Skin epidermis (tissue), 12 donors: ENCODE results near the gene NEIL1.

Experiments
- H3K27ac ChIP-seq, 21 experiments: fragments of 200-600 bp; sonication (generic) in 11 of 21; one replicate each; pipeline ENCODE4 v1.5.0; 2020; ENCODE audit warnings: mild to moderate bottlenecking in 3 of 21, inconsistent platforms in 2 of 21, moderate library complexity in 2 of 21
- H3K4me3 ChIP-seq, 7 experiments: fragments of 200-600 bp; sonication (generic) in 2 of 7; one replicate each; pipeline ENCODE4 v1.5.0; 2020; ENCODE audit warnings: inconsistent platforms in 2 of 7, mild to moderate bottlenecking in 2 of 7, moderate library complexity in 1 of 7

The NEIL1 gene

DNA sequence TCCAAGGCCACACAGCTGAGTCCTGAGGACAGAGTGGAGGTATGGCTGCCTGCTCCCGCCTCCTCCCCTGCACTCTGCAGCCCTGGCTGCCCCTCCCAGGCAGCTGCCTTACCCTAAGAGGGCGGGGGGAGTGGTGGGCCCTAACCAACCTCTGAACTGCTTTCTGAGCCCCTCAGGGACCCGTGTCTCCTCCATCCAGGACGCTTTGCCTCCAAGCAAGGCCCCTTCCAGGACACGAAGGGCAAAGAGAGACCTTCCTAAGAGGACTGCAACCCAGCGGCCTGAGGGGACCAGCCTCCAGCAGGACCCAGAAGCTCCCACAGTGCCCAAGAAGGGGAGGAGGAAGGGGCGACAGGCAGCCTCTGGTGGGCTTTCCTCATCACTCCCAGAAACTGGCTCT is 7.6 kb downstream of the NEIL1 start:
- Histone ChIP-seq H3K27ac (no peak overlapping the region), H3K4me3 (no peak overlapping the region)

DNA sequence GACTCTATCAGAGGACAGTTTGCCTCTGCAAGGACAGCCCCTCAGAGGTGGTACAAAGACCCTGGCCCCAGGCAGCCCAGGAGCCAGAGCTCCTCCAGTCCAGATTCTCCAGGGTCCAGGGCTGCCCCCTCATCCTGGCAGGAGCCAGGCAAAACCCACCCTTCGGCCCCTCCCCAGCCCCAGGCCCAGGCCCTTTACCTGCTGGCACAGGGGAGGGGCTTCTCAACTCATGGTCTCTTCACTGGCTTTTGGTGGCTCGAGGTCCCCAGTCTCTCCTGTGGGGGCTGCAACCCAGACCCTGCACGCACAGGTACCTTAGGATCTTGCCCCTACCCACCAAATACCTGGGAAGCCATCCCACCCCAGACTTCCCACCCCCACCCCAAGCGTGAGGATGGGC is 8.5 kb downstream of the NEIL1 start:
- Histone ChIP-seq H3K4me3 (no peak overlapping the region), H3K27ac (no peak overlapping the region)

DNA sequence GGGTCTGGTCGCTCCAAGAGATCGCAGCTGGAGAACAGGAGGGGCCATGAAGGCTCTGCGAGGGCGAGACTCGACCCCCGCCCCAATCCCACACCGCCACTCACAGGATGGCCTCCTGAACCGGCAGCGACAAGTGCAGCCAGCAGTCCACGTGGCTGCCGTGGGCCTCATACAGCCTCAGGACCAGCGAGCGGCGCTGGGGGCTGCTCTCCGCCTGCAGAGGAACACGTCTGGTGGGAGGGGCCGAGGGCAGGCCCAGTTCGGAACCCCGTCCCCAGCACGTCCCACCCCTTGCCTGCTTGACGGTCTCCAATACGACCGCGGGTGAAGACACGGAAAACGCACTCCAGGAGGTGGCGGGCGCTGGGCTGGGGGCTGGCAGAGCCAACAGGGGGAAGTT is 9.2 kb downstream of the NEIL1 start:
- Histone ChIP-seq H3K27ac (no peak overlapping the region), H3K4me3 (no peak overlapping the region)

DNA sequence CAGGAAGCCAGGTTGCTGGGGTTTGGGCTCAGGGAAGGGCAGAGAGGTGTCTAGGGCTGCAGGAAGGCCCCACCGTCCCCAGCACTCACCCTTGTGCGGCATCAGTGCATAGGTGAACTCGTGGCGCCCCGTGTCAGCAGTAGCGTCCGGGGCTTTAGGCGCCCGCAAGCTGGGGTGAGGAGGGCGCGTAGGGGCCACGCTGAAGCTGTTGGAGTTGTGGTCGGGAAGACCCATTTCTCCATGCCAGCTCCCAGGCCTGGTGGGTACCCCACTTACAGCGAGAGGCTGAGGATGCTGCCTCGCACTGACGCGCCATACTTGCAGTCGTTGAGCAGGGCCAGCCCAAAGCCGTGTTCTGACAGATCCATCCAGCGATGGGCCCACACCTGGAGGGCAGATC is 9.7 kb downstream of the NEIL1 start:
- H3K27ac ChIP-seq: no peak overlapping the region
- no peak overlapping the region for H3K4me3 ChIP-seq

DNA sequence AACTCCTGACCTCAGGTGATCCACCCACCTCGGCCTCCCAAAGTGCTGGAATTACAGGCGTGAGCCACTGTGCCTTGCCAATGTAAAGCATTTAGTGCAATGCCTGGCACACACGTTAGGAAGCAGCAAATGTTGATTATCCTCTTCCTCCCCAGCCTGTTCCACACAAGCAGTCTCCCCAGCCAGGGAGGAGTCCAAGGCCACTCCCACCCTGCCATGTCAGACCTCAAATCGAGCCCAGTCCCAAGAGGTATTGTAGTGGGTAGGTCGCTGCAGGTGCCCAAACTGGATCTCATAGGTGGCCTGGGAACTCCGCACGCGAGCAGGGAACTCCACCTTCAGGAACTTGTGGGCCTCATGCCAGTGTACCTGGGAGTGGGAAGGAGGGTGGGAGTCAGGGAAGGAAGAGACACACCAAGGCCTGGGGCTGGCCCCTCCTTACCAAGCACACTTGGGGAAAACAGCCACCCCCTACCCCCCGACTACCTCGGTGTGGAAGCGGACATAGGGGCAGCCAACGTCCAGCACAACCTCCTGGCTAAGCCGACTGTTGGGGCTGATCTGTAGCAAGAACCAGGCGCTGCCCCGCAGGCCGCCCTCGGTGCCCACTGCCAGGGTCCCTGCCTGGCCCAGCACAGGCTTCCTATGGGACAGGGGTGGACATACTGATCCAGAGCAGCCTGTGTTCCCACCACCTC is 11.3 kb downstream of the NEIL1 start:
- Histone ChIP-seq H3K4me3 (no peak overlapping the region), H3K27ac (no peak overlapping the region)

DNA sequence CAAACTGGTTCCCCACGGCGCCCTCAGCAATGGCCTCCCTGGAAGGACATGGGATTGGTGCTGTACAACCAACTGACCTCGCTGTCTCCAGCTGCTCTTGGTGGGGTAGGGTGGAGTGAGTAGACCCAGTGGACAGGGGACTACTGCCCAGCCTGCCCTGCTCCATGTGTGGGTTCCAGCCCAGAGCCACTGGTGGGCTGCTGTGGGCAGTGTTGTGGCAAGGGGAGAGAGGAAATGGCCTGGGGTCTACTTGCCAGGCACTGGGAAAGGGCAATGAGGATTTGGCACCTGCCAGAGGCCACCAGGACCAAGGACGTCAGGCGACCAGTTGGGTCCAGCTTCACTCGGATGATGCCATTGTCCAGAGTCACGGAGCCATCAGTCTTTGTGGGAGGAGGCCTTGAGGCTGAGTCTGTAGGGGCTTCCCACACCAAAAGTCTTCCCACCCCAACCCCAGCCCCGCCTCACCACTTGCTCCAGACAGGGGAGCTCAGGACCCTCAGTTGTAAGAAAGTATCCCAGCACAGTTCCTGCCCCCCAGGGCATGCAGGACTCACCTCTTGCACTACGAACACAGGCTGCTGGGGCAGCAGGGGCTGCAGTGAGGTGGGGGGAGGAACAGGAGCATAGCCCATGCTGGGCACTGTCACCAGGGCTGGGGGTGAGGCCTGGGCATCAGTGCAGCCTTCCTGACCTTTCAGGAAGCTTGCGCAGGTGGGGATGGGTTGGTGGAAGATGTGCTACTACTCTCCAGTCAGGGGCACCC is 12.1 kb downstream of the NEIL1 start:
- Histone ChIP-seq H3K4me3 (no peak overlapping the region), H3K27ac (no peak overlapping the region)

DNA sequence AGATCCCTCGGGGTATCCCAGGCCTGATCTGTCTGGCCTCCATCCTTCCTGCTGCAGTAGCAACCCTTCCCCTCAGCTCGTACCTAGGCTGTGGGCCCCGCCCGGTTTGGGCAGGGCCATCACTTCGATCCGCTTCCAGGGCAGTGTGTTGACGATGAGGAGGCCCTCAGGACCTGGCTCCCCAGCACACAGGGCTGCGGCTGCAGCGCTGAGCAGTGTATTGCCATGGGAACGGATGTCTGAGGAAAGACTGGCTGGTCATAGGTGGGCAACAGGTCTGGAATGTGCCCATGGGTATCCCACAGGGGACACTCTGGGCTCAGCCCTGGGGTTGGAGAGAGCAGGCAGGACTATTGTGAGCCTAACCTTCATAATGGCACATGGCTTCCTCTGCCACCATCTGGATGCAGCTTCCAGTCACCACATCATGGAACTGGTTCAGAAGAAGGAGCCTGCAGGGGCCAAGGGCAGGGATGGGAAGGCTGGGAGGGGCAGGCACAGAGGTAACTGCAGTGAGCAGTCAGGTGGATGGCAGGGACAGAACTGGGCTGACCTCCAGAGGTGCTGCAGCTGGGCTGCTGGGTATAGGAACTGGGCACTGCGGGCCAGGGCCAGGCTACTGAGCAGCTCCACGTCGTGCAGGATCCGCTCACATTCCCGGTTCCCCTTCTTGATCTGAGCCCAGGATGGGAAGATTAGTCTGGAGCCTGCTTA is 12.9 kb downstream of the NEIL1 start:
- Histone ChIP-seq H3K4me3 (no peak overlapping the region), H3K27ac (no peak overlapping the region)

DNA sequence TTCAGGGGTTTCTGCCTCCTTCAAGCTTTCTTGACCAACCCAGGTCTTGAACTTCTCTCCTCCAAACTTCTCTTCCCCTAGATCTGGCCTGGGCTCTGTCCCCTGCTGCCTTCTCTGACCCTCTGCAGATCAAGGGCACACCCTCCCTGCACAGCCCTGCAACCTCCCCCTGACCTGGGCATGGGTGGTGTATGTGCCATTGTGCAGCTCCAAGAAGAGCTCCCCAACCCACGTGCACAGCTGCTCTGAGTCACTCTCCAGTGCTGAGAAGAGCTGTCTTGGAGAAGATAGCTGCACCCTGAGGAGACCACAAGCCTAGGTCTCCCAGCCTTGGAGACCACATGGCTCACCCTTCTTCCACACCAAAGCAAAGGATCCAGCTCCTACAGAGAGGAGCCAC is 13.6 kb downstream of the NEIL1 start:
- H3K4me3 ChIP-seq: no peak overlapping the region
- H3K27ac ChIP-seq: no peak overlapping the region

DNA sequence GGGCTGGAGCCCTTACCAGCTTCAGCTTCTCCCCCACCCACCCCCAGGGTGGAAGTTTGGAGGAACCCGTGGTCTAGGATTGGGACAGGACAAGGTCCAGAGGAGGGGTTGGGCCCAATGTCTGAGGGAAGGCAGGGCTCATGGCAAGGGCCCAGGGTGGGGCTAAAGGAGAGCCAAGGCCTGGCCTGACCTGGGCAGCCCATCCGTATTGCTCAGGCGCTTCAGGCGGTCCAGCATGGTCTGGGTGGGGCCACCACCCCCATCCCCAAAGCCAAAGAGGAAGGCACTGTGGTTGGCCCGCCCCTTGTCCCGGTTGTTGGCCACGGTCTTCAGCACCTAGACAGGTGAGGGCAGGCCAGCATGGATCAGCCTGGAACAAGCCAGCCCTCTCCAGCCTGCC is 14.0 kb downstream of the NEIL1 start:
- Histone ChIP-seq H3K27ac (no peak overlapping the region), H3K4me3 (no peak overlapping the region)

DNA sequence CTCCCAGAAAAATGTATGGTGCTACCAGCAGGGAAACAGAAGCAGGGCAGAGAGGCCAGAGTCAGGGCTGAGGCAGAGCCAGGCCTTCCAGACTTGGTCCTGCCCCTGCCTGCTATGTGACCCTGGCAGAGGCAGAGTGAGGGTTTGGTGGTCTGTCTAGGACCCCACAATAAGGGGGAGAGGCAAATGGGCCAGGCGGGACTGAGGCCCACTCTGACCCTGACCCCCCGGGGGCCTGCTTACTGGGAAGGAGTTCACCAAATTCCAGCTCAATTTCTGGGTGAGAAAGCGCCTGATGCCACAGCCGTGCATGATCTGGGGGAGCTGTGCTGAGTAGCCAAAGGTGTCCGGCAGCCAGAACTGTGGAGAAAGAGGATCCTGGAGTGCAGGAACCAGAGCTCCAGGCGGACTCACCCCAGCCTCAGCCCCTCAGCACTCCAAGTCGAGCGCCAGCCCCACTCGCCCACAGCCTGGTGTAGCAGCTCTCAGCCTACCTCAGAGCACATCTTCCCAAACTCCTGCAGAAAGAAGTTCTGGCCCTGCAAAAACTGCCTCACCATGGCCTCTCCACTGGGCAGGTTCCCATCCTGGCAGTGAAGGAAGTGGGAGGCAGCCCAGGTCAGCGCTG is 14.6 kb downstream of the NEIL1 start:
- Histone ChIP-seq H3K4me3 (no peak overlapping the region), H3K27ac (no peak overlapping the region)

DNA sequence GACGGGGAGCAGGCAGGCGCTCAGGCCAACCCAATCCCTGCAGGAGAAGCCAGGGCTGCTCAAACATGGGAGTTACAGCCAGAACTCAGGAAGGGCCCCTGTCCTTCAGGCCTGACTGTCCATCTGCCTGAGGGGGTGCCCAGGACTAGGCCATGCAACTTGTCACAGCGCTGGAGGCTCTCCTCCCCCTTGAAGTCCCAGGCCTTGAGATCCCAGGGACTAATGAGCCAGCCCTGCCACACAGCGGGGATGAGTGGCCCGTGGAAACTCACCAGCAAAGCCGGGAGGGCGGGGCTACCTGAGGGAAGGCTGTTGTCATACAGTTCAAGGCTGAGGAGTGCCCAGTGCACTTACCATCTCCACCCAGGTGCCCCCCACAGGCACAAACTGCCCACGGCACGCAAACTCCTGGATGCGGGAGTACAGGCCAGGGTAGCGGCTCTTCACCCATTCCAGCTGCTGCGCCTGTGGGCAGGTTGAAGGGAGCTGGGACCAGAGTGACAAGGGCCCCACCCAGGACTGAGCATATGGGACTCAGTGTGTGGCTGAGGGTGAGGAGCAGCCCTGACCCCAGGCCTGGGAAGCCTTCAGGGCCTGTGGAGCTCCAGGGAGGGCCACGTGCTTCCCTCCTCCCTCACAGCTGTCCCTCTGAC is 15.3 kb downstream of the NEIL1 start:
- Histone ChIP-seq H3K27ac (no peak overlapping the region), H3K4me3 (no peak overlapping the region)

DNA sequence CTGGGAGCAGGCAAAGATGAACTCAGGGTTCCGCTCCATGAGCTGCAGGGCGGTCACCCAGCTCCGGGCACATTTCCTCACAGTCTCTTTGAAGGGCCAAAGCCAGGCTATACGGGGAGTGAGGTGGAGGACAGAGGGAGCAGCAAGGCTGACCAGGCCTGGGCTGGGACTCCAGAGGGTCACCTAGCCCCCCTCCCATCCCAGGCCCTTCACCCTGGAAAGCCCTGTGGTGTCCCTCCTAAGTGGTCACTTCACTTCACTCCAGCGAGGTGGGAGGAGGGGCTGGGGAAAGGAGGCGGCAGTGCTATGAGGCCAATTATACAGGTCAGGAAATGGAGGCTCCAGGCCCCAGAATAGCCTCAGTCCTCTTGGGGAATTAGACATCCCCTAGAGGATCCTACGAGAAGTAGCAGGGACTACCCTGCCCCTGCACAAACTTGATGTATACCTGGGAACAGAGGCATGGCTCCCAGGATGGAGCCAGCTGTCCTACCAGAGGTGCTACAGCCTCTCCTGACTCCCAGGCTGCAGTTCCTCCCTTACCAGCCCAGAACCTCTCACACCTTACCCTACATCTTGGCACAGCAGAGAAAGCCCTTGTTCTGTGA is 15.9 kb downstream of the NEIL1 start:
- no peak overlapping the region for H3K27ac ChIP-seq
- no peak overlapping the region for H3K4me3 ChIP-seq

DNA sequence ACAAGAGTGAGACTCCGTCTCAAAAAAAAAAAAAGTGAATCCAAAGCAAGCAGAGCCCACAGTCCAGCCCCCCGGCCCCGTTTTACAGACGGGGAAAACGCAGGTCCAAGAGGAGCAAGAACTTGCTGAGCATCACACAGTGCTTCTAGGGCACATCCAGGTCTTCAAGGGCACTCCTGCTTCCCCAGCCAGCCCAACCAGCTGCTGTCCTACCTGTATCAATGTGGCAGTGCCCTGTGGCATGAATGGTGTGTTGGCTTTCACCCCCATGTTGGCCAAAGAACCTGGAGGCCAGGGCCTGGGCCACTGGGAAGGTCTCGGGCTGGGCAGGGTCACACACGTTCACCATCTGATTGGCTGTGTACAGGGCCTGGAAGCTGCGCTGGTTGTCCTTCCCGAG is 16.9 kb downstream of the NEIL1 start:
- Histone ChIP-seq H3K4me3 (no peak overlapping the region), H3K27ac (no peak overlapping the region)

DNA sequence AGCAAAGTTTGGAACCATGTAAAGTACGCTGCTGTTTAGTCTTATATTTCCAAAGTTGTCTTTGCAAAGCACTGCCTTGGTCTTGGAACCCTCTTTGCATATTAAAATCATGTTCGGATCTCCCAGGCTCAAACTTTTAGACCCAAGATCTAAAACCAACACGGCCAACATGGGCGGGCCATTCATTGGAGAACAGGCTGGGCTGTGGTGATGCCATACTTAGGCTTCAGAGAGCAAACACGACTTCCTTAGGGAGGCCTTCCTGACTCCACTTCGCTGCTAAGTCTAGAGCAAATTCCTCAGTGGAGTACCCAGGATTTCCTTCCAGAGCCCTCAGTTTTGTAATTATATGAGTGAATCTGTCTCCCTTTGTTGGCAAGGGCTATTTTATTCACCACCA is 18.0 kb downstream of the NEIL1 start:
- H3K4me3 ChIP-seq: no peak overlapping the region
- no peak overlapping the region for H3K27ac ChIP-seq

DNA sequence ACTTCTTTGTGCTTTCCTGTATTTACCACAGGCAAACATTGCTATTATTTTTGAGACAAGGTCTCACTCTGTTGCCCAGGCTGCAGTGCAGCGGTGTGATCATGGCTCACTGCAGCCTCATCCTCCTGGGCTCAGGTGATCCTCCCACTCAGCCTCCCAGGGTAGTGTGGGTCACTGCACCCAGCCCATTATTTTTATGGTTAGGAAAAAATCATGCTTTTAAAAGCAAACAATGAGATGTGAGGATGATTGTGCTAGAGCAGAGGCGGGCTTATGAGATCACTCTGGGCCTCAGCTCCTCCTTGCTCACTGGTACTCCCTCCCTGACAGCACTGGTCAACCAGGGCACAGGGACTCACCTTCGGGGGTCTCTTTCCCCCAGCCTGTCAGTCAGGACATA is 19.3 kb downstream of the NEIL1 start:
- H3K27ac ChIP-seq: no peak overlapping the region
- H3K4me3 ChIP-seq: no peak overlapping the region

DNA sequence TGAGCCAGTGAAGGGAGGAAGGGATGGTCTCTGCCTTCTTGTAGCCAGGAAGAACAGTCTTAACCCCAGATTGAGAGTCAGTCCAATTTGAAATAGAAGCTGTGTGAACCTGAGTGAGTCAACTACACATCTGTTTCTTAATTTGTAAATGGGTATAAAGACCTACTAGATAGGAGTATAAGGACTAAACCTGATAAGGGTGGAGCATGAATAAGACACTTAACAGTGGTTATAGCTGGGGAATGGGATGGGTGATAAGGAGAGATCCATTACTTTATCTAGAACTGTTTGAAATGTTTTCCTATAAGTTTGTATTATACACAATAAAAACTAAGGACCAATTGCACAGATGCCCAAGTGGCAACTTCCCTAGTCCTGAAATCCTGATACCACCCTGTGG is 20.2 kb downstream of the NEIL1 start:
- Histone ChIP-seq H3K4me3 (no peak overlapping the region), H3K27ac (peak overlapping the region in 9 of 21 experiments; percentile 94 to 100 (median 99))

DNA sequence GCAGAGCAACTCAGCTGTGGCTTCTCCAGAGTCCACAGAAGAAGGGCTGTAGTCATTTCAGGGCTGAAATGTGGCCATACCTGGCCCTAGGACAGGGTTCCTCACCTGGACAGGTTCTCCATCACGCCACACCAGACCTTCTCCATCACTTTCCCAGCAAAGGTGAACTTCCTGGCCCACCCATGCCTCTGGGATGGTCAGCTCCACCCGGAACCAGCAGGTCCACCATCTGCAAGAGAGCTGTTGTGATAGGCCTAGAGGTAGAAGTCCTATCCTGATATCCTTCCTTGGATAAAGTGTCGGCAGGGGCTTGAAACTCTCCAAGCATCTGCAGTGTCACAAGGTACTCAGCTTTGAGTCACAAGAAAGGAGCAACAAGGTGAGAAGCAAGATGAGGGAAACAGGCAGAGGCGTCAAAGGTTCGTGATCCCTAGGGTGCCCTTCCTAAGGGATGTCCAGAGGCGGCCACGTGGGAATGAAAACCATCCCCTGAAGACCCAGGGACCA is 20.6 kb downstream of the NEIL1 start:
- Histone ChIP-seq H3K4me3 (peak overlapping the region; percentile 58 to 95 (median 86)), H3K27ac (peak overlapping the region; percentile 87 to 100 (median 98))

DNA sequence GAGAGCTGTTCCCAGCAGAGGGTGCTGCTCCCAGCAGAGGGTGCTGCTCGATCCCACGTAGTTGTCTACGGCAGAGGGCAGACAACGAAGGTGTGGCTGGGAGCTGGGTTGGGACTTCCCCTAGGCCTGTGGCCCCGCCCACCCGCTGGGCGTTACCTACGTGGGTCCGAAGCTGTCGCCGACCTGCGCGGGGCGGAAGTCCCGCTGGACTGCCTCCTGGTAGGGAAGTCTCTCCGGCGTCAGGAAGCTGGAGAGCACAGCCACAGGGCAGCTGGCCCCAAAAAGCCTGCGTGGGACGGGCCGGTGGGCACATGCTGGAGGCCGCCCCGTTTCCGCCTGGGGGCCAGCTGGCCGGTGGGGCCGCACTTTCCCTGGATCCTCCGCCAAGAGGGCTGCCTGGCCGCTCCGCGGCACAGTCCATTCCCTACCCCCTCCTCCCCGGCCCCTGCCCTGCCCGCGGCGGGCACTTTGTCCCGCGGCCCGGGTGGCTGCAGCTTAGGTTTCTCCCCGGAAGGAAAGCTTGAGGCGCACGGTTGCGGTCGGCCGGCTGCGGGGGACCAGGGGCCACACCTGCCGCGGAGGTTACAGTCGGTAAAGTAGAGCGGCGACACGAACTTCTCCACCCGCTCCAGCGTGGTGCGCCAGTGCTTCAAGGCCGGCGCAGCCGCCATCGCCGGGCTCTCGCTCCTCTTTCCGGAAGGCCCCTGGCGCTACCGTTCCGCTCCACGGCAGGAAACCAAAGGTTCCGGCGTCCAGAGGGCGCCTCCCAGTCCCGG is 21.3 kb downstream of the NEIL1 start, which contains the start of gene MAN2C1:
TSS of gene MAN2C1 (minus strand) at position 695 of the 776 bp plus-strand sequence. CDS start at position 671, 24 bp downstream.
- H3K4me3 ChIP-seq: peak within 1 kb of the TSS; percentile 58 to 95 (median 86)
- H3K27ac ChIP-seq: peak within 1 kb of the TSS; percentile 87 to 100 (median 98)
